ENCODE data around the gene ASF1A. TPM values are rescaled to one million over a fixed set of nuclear protein-coding genes. Genes with fewer than 3 reads are reported as not detected.

The ASF1A gene
- total RNA-seq, 2 experiments from 2014 or later: 37.3 to 46.0 TPM

GRCh38 chr6:118931436-118931835, 37.5 kb downstream of the ASF1A start:
- DNase-seq (ENCODE audit: low spot score): no peak
- no TSS peak for BruUV-seq (replicated peaks)
- Histone ChIP-seq H3K36me3 (ENCODE audit: insufficient read depth, low read length) (peaks cover 57% of the 10 kb centered on the region), H4K20me1 (ENCODE audit: insufficient read depth, low read length) (peaks cover 10% of the 10 kb centered on the region; the same call in 1 of the 2 replicates), H3K27ac (ENCODE audit: low read depth, low read length, poor library complexity, severe bottlenecking) (no peak overlapping the region), H3K4me1 (ENCODE audit: insufficient read depth, low read length, poor library complexity, severe bottlenecking) (peaks cover 10% of the 10 kb centered on the region), H3K9me2 (ENCODE audit: insufficient read depth, low read length) (no peaks in the 10 kb centered on the region), H3K9me3 (ENCODE audit: low read length) (no peaks in the 10 kb centered on the region), H3K4me3 (ENCODE audit: low read depth, low read length, poor library complexity, severe bottlenecking) (no peak overlapping the region), H2AFZ (ENCODE audit: low read length) (no peak overlapping the region), H3K79me2 (ENCODE audit: insufficient read depth, low read depth, low read length) (peaks cover 18% of the 10 kb centered on the region; the same call in 1 of the 2 replicates), H3K4me2 (ENCODE audit: low read length) (no peak overlapping the region)
- POLR2A ChIA-PET: no interaction called here
- CTCF ChIA-PET (ENCODE audit: unreplicated experiment): no interaction called here
- no peak for TF ChIP-seq EZH2phosphoT487 (IDR thresholded peaks at IDR 0.05; ENCODE audit: borderline replicate concordance, low read depth, low read length)
- TF ChIP-seq, protein P1, sequence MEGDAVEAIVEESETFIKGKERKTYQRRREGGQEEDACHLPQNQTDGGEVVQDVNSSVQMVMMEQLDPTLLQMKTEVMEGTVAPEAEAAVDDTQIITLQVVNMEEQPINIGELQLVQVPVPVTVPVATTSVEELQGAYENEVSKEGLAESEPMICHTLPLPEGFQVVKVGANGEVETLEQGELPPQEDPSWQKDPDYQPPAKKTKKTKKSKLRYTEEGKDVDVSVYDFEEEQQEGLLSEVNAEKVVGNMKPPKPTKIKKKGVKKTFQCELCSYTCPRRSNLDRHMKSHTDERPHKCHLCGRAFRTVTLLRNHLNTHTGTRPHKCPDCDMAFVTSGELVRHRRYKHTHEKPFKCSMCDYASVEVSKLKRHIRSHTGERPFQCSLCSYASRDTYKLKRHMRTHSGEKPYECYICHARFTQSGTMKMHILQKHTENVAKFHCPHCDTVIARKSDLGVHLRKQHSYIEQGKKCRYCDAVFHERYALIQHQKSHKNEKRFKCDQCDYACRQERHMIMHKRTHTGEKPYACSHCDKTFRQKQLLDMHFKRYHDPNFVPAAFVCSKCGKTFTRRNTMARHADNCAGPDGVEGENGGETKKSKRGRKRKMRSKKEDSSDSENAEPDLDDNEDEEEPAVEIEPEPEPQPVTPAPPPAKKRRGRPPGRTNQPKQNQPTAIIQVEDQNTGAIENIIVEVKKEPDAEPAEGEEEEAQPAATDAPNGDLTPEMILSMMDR (conservative IDR thresholded peaks at IDR 0.05; ENCODE audit: low read length): no peak
- intact Hi-C loops (cut with micrococcal nuclease; ENCODE audit: unreplicated experiment): no loop called here

DNA sequence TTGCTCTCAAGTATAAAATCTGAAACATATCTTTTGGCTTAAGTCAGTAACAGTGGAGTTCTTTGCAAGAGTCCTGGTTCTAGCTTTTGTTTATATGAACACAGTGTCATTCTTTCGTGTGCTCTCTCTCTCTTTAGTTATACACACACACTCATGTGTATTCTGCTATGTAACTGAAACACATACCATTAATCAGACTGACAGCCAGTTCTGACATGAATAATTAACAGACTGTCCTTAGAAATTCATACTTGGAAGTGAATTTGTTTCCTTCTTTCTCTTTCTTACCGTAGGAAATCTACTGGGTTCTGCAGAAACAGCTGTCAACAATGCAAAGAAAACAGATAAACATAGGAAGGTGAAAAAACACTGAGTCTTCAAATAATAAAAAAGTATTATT, 38.5 kb downstream of the ASF1A start:
- no peak overlapping the region for H3K4me3 ChIP-seq (ENCODE audit: low read depth, low read length, poor library complexity, severe bottlenecking)
- ChIA-PET CTCF (ENCODE audit: unreplicated experiment) (no interaction called here), POLR2A (no interaction called here)
- H3K79me2 ChIP-seq (ENCODE audit: insufficient read depth, low read depth, low read length): peaks cover 18% of the 10 kb centered on the region; the same call in 1 of the 2 replicates
- H3K36me3 ChIP-seq (ENCODE audit: insufficient read depth, low read length): peaks cover 49% of the 10 kb centered on the region
- peaks cover 10% of the 10 kb centered on the region; the same call in 1 of the 2 replicates for H4K20me1 ChIP-seq (ENCODE audit: insufficient read depth, low read length)
- H3K4me2 ChIP-seq (ENCODE audit: low read length): no peak overlapping the region; the same call in 1 of the 2 replicates
- intact Hi-C loops (cut with micrococcal nuclease; ENCODE audit: unreplicated experiment): no loop called here
- no peaks in the 10 kb centered on the region for H3K9me3 ChIP-seq (ENCODE audit: low read length)
- TF ChIP-seq, protein P1 (conservative IDR thresholded peaks at IDR 0.05; ENCODE audit: low read length): no peak
- TF ChIP-seq EZH2phosphoT487 (IDR thresholded peaks at IDR 0.05; ENCODE audit: borderline replicate concordance, low read depth, low read length): no peak
- no TSS peak for BruUV-seq (replicated peaks)
- H3K4me1 ChIP-seq (ENCODE audit: insufficient read depth, low read length, poor library complexity, severe bottlenecking): peaks cover 10% of the 10 kb centered on the region
- no peak overlapping the region for H3K27ac ChIP-seq (ENCODE audit: low read depth, low read length, poor library complexity, severe bottlenecking)
- H2AFZ ChIP-seq (ENCODE audit: low read length): no peak overlapping the region
- no peaks in the 10 kb centered on the region for H3K9me2 ChIP-seq (ENCODE audit: insufficient read depth, low read length)
- DNase-seq (ENCODE audit: low spot score): no peak

GRCh38 chr6:118933855-118934460, 40.0 kb downstream of the ASF1A start:
- no peak for DNase-seq (ENCODE audit: low spot score)
- ChIA-PET CTCF (ENCODE audit: unreplicated experiment) (no interaction called here), POLR2A (interaction anchor here (0.6 to 1.5 kb wide), 4 partner anchors 11 to 58 kb away, joined by 3 read pairs; no protein-coding TSS in a partner anchor)
- H2AFZ ChIP-seq (ENCODE audit: low read length): peak overlapping the region; percentile 43; the same call in 1 of the 2 replicates
- TF ChIP-seq, protein P1 (conservative IDR thresholded peaks at IDR 0.05; ENCODE audit: low read length): no peak
- TF ChIP-seq EZH2phosphoT487 (IDR thresholded peaks at IDR 0.05; ENCODE audit: borderline replicate concordance, low read depth, low read length): no peak
- intact Hi-C loops (cut with micrococcal nuclease; ENCODE audit: unreplicated experiment): loop anchor here (1.0 kb wide), 1 partner anchor 40 kb away; the partner anchor contains the start of gene ASF1A
- peak overlapping the region; percentile 86 for H3K4me3 ChIP-seq (ENCODE audit: low read depth, low read length, poor library complexity, severe bottlenecking)
- peaks cover 10% of the 10 kb centered on the region for H3K4me1 ChIP-seq (ENCODE audit: insufficient read depth, low read length, poor library complexity, severe bottlenecking)
- peaks cover 10% of the 10 kb centered on the region; the same call in 1 of the 2 replicates for H4K20me1 ChIP-seq (ENCODE audit: insufficient read depth, low read length)
- no peaks in the 10 kb centered on the region for H3K9me3 ChIP-seq (ENCODE audit: low read length)
- H3K79me2 ChIP-seq (ENCODE audit: insufficient read depth, low read depth, low read length): peaks cover 18% of the 10 kb centered on the region; the same call in 1 of the 2 replicates
- H3K9me2 ChIP-seq (ENCODE audit: insufficient read depth, low read length): no peaks in the 10 kb centered on the region
- TSS peak; percentile 70 for BruUV-seq (replicated peaks)
- H3K36me3 ChIP-seq (ENCODE audit: insufficient read depth, low read length): peaks cover 35% of the 10 kb centered on the region
- no peak overlapping the region for H3K27ac ChIP-seq (ENCODE audit: low read depth, low read length, poor library complexity, severe bottlenecking)
- H3K4me2 ChIP-seq (ENCODE audit: low read length): peak overlapping the region; percentile 93
